Tibial nerve (tissue), 4 donors: ENCODE results near the gene EGFL7.

Experiments used
- EP300 ChIP-seq, 2 donors: sonication (generic); formaldehyde crosslinking; IDR thresholded peaks; one replicate each; pipeline ENCODE4 v1.6.1; 2017; ENCODE audit warnings: antibody characterized with exemption in 2 of 2, mild to moderate bottlenecking in 1 of 2
- POLR2A ChIP-seq, 2 donors: fragments of 450-650 bp; IDR thresholded peaks; one replicate each; pipeline ENCODE4 v1.6.1; 2017; ENCODE audit warnings: antibody characterized with exemption in 2 of 2, mild to moderate bottlenecking in 2 of 2, moderate library complexity in 2 of 2
- TF ChIP-seq, protein P1 (sequence below), 5 experiments: fragments of 200-600 bp in 3 of 5; fragments of 450-650 bp in 2 of 5; sonication (generic) in 3 of 5; IDR thresholded peaks; one replicate each; pipeline ENCODE4 v1.5.1; 2016 to 2019; ENCODE audit warnings: antibody characterized with exemption in 5 of 5, mild to moderate bottlenecking in 3 of 5, moderate library complexity in 2 of 5

- TF ChIP-seq EP300 (IDR thresholded peaks at IDR 0.05), result no peak
- TF ChIP-seq, protein P1, sequence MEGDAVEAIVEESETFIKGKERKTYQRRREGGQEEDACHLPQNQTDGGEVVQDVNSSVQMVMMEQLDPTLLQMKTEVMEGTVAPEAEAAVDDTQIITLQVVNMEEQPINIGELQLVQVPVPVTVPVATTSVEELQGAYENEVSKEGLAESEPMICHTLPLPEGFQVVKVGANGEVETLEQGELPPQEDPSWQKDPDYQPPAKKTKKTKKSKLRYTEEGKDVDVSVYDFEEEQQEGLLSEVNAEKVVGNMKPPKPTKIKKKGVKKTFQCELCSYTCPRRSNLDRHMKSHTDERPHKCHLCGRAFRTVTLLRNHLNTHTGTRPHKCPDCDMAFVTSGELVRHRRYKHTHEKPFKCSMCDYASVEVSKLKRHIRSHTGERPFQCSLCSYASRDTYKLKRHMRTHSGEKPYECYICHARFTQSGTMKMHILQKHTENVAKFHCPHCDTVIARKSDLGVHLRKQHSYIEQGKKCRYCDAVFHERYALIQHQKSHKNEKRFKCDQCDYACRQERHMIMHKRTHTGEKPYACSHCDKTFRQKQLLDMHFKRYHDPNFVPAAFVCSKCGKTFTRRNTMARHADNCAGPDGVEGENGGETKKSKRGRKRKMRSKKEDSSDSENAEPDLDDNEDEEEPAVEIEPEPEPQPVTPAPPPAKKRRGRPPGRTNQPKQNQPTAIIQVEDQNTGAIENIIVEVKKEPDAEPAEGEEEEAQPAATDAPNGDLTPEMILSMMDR (IDR thresholded peaks at IDR 0.05), result no peak
- no peak for TF ChIP-seq POLR2A (IDR thresholded peaks at IDR 0.05)
These were observed 3.7 kb upstream of the EGFL7 start for GRCh38 chr9:136658849-136659535.
